Measurements from ENCODE around the gene RRP12.

DNA sequence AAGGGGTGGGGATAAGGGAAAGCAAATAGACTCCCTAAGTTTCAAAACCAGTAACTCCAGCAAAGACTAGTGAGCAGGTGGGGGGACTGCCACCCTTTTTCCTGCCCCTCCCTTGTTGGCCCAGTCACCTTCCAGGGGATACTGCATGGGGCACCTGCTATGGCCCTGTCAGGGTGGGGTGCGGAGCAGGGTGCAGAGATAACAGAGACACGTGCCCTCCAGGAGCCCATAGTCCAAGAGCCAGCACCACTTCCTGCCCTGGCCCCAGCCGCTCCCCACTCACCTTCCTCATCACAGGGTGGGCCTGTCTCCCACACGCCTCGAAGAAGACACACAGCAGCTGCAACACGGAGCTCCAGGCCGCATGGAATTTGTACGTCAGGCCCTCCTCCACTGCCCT, 20.6 kb downstream of the RRP12 start:
- TF ChIP-seq, protein P1, sequence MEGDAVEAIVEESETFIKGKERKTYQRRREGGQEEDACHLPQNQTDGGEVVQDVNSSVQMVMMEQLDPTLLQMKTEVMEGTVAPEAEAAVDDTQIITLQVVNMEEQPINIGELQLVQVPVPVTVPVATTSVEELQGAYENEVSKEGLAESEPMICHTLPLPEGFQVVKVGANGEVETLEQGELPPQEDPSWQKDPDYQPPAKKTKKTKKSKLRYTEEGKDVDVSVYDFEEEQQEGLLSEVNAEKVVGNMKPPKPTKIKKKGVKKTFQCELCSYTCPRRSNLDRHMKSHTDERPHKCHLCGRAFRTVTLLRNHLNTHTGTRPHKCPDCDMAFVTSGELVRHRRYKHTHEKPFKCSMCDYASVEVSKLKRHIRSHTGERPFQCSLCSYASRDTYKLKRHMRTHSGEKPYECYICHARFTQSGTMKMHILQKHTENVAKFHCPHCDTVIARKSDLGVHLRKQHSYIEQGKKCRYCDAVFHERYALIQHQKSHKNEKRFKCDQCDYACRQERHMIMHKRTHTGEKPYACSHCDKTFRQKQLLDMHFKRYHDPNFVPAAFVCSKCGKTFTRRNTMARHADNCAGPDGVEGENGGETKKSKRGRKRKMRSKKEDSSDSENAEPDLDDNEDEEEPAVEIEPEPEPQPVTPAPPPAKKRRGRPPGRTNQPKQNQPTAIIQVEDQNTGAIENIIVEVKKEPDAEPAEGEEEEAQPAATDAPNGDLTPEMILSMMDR (IDR thresholded peaks at IDR 0.05; ENCODE audit: extremely low read depth in 1 of 2, insufficient read depth in 1 of 2, low read depth in 1 of 2, low read length in 2 of 2): no peak
- TF ChIP-seq POLR2A (IDR thresholded peaks at IDR 0.05; ENCODE audit: low read depth, low read length) (no peak), EZH2 (IDR thresholded peaks at IDR 0.05; ENCODE audit: borderline replicate concordance, low read depth, low read length, severe bottlenecking) (no peak), POLR2AphosphoS5 (IDR thresholded peaks at IDR 0.05; ENCODE audit: insufficient read depth, low read depth, low read length) (no peak)
- TF ChIP-seq, protein P2, sequence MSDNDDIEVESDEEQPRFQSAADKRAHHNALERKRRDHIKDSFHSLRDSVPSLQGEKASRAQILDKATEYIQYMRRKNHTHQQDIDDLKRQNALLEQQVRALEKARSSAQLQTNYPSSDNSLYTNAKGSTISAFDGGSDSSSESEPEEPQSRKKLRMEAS (IDR thresholded peaks at IDR 0.05; ENCODE audit: insufficient read depth, insufficient read length): no peak

All from endothelial cell of umbilical vein (primary cell).